ENCODE measurements around the gene NTNG1. TPM values are rescaled to one million over a fixed set of nuclear protein-coding genes. Genes with fewer than 3 reads are reported as not detected.

The NTNG1 gene
- total RNA-seq, 1 donor from 2014 or later = 1.1 TPM

- no peak for TF ChIP-seq CTCF (IDR thresholded peaks at IDR 0.05; ENCODE audit: unreplicated experiment)
- no peak for DNase-seq (ENCODE audit: low spot score, unreplicated experiment)
- peaks cover 6% of the 10 kb centered on the region for H3K9me3 Mint-ChIP-seq (ENCODE audit: low read depth)
- no peaks in the 10 kb centered on the region for H3K36me3 Mint-ChIP-seq (ENCODE audit: insufficient read depth)
- H3K4me1 Mint-ChIP-seq (ENCODE audit: low read depth) = peaks cover 5% of the 10 kb centered on the region
- no peaks in the 10 kb centered on the region for H3K27me3 Mint-ChIP-seq
- no peak overlapping the region for H3K4me3 Mint-ChIP-seq (ENCODE audit: low read depth)
- H3K27ac Mint-ChIP-seq = no peak overlapping the region
Measured at GRCh38 chr1:107264007-107264406, 123.2 kb downstream of the NTNG1 start.

GRCh38 chr1:107264561-107264960 is 123.7 kb downstream of the NTNG1 start:
- Mint-ChIP-seq H3K4me1 (ENCODE audit: low read depth) (peaks cover 5% of the 10 kb centered on the region), H3K27me3 (no peaks in the 10 kb centered on the region), H3K27ac (no peak overlapping the region), H3K36me3 (ENCODE audit: insufficient read depth) (no peaks in the 10 kb centered on the region), H3K9me3 (ENCODE audit: low read depth) (peaks cover 6% of the 10 kb centered on the region), H3K4me3 (ENCODE audit: low read depth) (no peak overlapping the region)
- no peak for TF ChIP-seq CTCF (IDR thresholded peaks at IDR 0.05; ENCODE audit: unreplicated experiment)
- no peak for DNase-seq (ENCODE audit: low spot score, unreplicated experiment)

GRCh38 chr1:107267489-107267888 is 126.7 kb downstream of the NTNG1 start:
- no peak for TF ChIP-seq CTCF (IDR thresholded peaks at IDR 0.05; ENCODE audit: unreplicated experiment)
- DNase-seq (ENCODE audit: low spot score, unreplicated experiment) = no peak
- no peak overlapping the region for H3K4me3 Mint-ChIP-seq (ENCODE audit: low read depth)
- no peaks in the 10 kb centered on the region for H3K36me3 Mint-ChIP-seq (ENCODE audit: insufficient read depth)
- H3K27me3 Mint-ChIP-seq = no peaks in the 10 kb centered on the region
- H3K4me1 Mint-ChIP-seq (ENCODE audit: low read depth) = peaks cover 5% of the 10 kb centered on the region
- no peak overlapping the region for H3K27ac Mint-ChIP-seq
- H3K9me3 Mint-ChIP-seq (ENCODE audit: low read depth) = no peaks in the 10 kb centered on the region

GRCh38 chr1:107272321-107272720 is 131.5 kb downstream of the NTNG1 start:
- Mint-ChIP-seq H3K4me1 (ENCODE audit: low read depth) (no peaks in the 10 kb centered on the region), H3K9me3 (ENCODE audit: low read depth) (no peaks in the 10 kb centered on the region), H3K36me3 (ENCODE audit: insufficient read depth) (no peaks in the 10 kb centered on the region), H3K27ac (no peak overlapping the region), H3K27me3 (no peaks in the 10 kb centered on the region), H3K4me3 (ENCODE audit: low read depth) (no peak overlapping the region)
- no peak for DNase-seq (ENCODE audit: low spot score, unreplicated experiment)
- no peak for TF ChIP-seq CTCF (IDR thresholded peaks at IDR 0.05; ENCODE audit: unreplicated experiment)

- DNase-seq (ENCODE audit: low spot score, unreplicated experiment) = no peak
- Mint-ChIP-seq H3K9me3 (ENCODE audit: low read depth) (no peaks in the 10 kb centered on the region), H3K27ac (no peak overlapping the region), H3K27me3 (no peaks in the 10 kb centered on the region), H3K4me3 (ENCODE audit: low read depth) (no peak overlapping the region), H3K36me3 (ENCODE audit: insufficient read depth) (no peaks in the 10 kb centered on the region), H3K4me1 (ENCODE audit: low read depth) (no peaks in the 10 kb centered on the region)
- TF ChIP-seq CTCF (IDR thresholded peaks at IDR 0.05; ENCODE audit: unreplicated experiment) = no peak
Measured at GRCh38 chr1:107273515-107273914, 132.7 kb downstream of the NTNG1 start.
